Activated T-cell treated with anti-CD3 and anti-CD28 coated beads, Interleukin-2, amount 50 U/mL, for 24 hours (primary cell): ENCODE results near the gene UBE2Q2.
A peak's percentile ranks its signal among the peaks of the same experiment; 100 is the strongest.
"Not testable (repeated sequence)": the region's sequence is repeated elsewhere in the genome, so short reads cannot be mapped to it uniquely, and the experiment has no call there.

Experiments
- DNase-seq: peaks from one replicate; pipeline ENCODE4 v3.0.0-alpha.2; 2020
- H3K27ac Mint-ChIP-seq: 2 replicates; pipeline ENCODE4 v1.8.0; 2020; ENCODE audit warnings: mild to moderate bottlenecking, mixed read lengths
- H3K27me3 Mint-ChIP-seq: 2 replicates; pipeline ENCODE4 v1.8.0; 2020; ENCODE audit warnings: mixed read lengths
- H3K36me3 Mint-ChIP-seq: 2 replicates; pipeline ENCODE4 v1.8.0; 2020; ENCODE audit warnings: low read depth, mixed read lengths
- H3K4me1 Mint-ChIP-seq: 2 replicates; pipeline ENCODE4 v1.8.0; 2020; ENCODE audit warnings: low read depth, mixed read lengths
- H3K4me3 Mint-ChIP-seq: 2 replicates; pipeline ENCODE4 v1.8.0; 2020; ENCODE audit warnings: mild to moderate bottlenecking, moderate library complexity, mixed read lengths
- H3K9me3 Mint-ChIP-seq: 2 replicates; pipeline ENCODE4 v1.8.0; 2020; ENCODE audit warnings: mixed read lengths

Gene UBE2Q2

DNA sequence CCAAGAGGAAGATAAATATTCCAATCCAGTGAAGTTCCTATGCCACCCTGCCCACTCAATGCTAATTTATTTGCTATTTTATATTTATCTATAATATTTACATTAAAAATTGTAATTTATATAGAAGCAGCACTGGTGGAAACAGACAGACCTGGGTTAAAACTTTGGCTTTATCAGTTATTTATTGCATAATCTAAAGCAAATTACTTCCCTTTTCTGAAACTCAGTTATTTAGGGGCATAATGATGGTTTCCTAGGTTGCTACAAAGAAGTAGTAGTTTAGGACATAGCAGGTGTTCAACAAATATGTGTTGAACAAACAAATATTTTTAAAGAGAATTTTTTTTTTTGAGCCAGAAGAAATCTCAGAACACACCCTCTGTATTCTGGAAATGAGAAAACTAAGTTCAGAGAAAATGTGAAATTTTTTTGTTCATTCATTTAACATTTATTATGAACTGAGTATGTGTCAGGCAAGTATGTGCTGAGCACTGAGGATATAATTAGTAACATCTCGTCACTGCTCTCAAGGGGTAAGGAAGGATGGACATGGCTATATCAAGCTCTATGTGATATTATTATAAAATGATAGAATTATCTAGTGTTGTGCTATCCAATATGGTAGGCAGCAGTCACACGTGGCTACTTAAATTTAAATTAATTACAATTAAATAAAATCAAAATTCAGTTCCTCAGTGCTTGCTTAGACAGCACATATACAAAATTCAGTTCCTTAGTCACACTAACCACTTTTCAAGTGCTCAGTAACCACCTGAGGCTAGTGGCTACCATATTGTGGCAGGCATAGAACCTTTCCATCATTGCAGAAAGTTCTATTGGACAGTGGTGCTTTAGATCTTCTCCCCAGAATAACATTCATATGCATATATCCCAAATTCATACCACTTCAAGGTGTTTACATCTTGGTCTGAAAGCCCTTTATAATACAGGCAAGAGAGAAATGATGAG is 7.0 kb upstream of the UBE2Q2 start:
- H3K27me3 Mint-ChIP-seq, result no peaks in the 10 kb centered on the region
- no peaks in the 10 kb centered on the region for H3K36me3 Mint-ChIP-seq
- H3K4me1 Mint-ChIP-seq, result peaks cover 2% of the 10 kb centered on the region
- no peak overlapping the region for H3K4me3 Mint-ChIP-seq
- no peak overlapping the region for H3K27ac Mint-ChIP-seq
- H3K9me3 Mint-ChIP-seq, result no peaks in the 10 kb centered on the region
- no peak for DNase-seq

DNA sequence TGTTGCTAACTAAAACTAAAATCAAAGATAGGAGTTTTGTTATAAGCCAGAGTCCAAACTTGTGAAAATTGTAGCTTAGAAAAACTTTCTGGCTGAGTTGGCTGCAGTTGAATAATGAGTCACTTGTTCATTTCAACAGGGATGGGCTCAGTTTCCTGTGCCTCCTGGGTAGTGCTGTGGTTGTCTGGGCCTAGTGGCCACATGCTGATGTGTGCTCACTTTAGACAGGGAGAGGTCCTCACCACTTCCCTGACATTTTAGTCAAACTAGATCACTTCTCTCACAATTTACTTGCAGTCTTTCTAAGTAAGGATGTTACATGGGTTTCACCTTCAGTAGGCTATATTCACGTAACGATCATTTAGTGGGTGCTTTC is 6.3 kb upstream of the UBE2Q2 start:
- peaks cover 6% of the 10 kb centered on the region for H3K27me3 Mint-ChIP-seq
- no peak for DNase-seq
- H3K36me3 Mint-ChIP-seq, result no peaks in the 10 kb centered on the region
- H3K4me1 Mint-ChIP-seq, result peaks cover 2% of the 10 kb centered on the region
- no peaks in the 10 kb centered on the region for H3K9me3 Mint-ChIP-seq
- H3K27ac Mint-ChIP-seq, result no peak overlapping the region
- H3K4me3 Mint-ChIP-seq, result no peak overlapping the region

DNA sequence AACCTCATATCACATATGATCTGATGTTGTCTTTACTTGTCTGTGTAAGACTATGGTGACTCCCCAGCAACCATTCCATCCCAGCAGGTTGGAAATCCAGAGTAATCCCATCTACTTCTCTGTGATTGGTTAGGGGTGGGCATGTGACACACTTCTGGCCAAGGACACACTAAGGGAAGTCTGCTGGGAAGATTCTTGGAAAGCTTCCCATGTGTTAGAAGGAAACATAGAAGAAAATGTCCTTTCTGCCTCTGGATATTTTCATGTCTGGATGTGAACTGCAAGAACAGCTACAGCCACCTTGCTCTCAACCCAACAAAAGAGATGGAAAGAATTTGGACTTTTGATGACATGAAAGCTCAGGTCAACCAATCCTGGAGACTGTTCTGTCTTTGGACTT is 2.6 kb upstream of the UBE2Q2 start:
- H3K9me3 Mint-ChIP-seq, result no peaks in the 10 kb centered on the region

GRCh38 chr15:75841626-75842025 is 1.6 kb upstream of the UBE2Q2 start:
- H3K4me1 Mint-ChIP-seq, result peaks cover 28% of the 10 kb centered on the region
- H3K36me3 Mint-ChIP-seq, result peaks cover 18% of the 10 kb centered on the region
- peaks cover 13% of the 10 kb centered on the region for H3K27me3 Mint-ChIP-seq
- no peak for DNase-seq
- H3K9me3 Mint-ChIP-seq, result no peaks in the 10 kb centered on the region
- H3K4me3 Mint-ChIP-seq, result no peak overlapping the region
- no peak overlapping the region for H3K27ac Mint-ChIP-seq

More for the DNA sequence above, 2.6 kb upstream of the UBE2Q2 start:
- Mint-ChIP-seq H3K4me3 (no peak overlapping the region), H3K27me3 (peaks cover 13% of the 10 kb centered on the region), H3K36me3 (peaks cover 12% of the 10 kb centered on the region), H3K4me1 (peaks cover 23% of the 10 kb centered on the region), H3K27ac (no peak overlapping the region)
- no peak for DNase-seq

DNA sequence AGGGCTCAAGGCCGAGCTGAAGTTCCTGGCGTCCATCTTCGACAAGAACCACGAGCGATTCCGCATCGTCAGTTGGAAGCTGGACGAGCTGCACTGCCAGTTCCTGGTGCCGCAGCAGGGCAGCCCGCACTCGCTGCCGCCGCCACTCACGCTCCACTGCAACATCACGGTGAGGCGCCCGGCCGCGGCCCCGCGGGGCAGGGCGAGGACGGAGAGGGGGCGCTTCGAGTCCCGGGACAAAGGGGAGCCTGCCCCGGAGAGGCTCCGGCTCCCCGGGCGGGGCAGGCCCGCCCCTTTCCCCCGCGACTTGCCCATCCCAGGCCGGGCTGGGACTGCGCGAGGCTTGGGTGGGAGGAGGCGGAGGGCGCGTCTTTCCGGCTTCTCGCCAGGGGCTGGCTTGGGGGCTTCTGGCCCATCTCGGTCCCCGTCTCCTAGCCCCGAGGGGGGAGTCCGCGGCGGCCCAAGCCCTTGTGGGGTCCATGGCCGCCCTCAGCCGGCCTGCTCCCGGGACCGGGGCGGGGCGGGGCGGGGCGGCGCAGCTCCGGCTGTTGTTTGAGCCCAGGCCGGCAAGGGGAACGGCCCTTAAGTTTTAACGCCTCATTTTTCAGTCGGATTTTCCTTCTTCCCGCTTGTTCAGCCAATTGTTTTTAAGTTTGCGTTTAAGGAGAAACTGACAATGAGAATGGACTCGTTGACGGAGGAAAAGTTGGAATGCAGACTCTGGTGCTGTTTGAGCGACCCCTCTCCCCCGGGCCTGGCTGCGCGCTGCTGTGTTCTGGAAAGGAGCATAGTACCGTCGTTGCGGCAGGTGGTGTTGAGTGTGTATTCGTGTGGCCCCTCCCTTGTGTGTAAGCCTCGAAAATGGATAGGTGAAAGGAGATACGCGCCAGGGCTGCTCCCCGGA is 683 bp downstream of the UBE2Q2 start:
- Mint-ChIP-seq H3K4me3 (peak overlapping the region; percentile 85), H3K27ac (peak overlapping the region; percentile 85), H3K36me3 (peaks cover 26% of the 10 kb centered on the region), H3K27me3 (peaks cover 13% of the 10 kb centered on the region), H3K4me1 (peaks cover 50% of the 10 kb centered on the region), H3K9me3 (no peaks in the 10 kb centered on the region)
- DNase-seq, result peak; percentile 79

- Mint-ChIP-seq H3K27me3 (peaks cover 13% of the 10 kb centered on the region), H3K4me1 (peaks cover 57% of the 10 kb centered on the region), H3K9me3 (no peaks in the 10 kb centered on the region), H3K36me3 (peaks cover 27% of the 10 kb centered on the region), H3K4me3 (peak overlapping the region; percentile 85), H3K27ac (peak overlapping the region; percentile 85)
- DNase-seq, result no peak
Observed at GRCh38 chr15:75844629-75845335, 1.5 kb downstream of the UBE2Q2 start.

DNA sequence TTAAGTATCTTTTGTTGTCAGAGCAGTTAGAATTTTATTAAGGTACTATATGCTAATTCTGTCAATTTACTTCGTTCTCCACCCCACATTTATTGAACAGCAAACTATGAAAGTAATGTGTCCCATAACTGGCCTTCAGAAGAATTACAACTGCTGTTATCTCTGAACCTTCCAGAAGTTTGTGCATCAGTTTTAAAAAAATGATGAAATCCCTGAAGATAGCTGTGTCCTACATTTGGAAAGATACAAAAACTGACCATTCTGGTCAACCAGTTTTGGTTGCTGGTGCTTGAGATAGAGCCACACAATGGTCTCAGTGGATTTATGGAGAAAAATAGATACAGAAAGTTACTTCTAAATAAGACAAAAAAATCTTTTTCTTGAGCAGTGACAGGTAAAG is 5.9 kb downstream of the UBE2Q2 start:
- Mint-ChIP-seq H3K27me3 (no peaks in the 10 kb centered on the region), H3K36me3 (peaks cover 37% of the 10 kb centered on the region), H3K27ac (no peak overlapping the region), H3K4me3 (no peak overlapping the region), H3K9me3 (no peaks in the 10 kb centered on the region), H3K4me1 (peaks cover 78% of the 10 kb centered on the region)
- DNase-seq, result no peak

GRCh38 chr15:75850708-75851107 is 7.5 kb downstream of the UBE2Q2 start:
- H3K27me3 Mint-ChIP-seq, result no peaks in the 10 kb centered on the region
- H3K27ac Mint-ChIP-seq, result no peak overlapping the region
- H3K36me3 Mint-ChIP-seq, result peaks cover 36% of the 10 kb centered on the region
- H3K9me3 Mint-ChIP-seq, result no peaks in the 10 kb centered on the region
- H3K4me1 Mint-ChIP-seq, result peaks cover 64% of the 10 kb centered on the region
- no peak for DNase-seq
- no peak overlapping the region for H3K4me3 Mint-ChIP-seq

- Mint-ChIP-seq H3K36me3 (peaks cover 37% of the 10 kb centered on the region), H3K4me1 (peaks cover 58% of the 10 kb centered on the region)
- DNase-seq, H3K4me3 Mint-ChIP-seq, H3K9me3 Mint-ChIP-seq, H3K27me3 Mint-ChIP-seq, H3K27ac Mint-ChIP-seq: not testable (repeated sequence)
Observed at GRCh38 chr15:75851566-75851965, 8.3 kb downstream of the UBE2Q2 start.

DNA sequence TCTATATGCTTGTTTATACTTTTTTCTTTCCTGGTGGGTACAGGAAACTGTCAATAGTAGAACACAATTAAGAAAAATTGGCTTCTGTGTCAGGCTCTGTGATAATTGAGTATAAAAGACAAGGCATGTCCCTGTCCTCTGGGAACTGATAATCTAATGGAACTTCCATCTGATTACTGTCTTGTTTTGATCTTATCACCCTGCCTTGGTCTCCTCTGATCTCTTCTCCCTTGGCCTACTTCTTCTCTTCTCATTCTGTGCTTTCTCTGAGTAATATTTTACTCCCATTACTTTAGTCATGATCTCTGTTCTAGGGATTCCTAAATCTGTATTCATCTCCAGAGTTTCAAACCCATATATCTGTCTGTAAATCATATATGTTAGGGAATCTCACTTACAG is 14.6 kb downstream of the UBE2Q2 start:
- Mint-ChIP-seq H3K4me3 (no peak overlapping the region), H3K27ac (no peak overlapping the region), H3K36me3 (peaks cover 68% of the 10 kb centered on the region), H3K27me3 (no peaks in the 10 kb centered on the region), H3K9me3 (no peaks in the 10 kb centered on the region), H3K4me1 (peaks cover 35% of the 10 kb centered on the region)
- no peak for DNase-seq

DNA sequence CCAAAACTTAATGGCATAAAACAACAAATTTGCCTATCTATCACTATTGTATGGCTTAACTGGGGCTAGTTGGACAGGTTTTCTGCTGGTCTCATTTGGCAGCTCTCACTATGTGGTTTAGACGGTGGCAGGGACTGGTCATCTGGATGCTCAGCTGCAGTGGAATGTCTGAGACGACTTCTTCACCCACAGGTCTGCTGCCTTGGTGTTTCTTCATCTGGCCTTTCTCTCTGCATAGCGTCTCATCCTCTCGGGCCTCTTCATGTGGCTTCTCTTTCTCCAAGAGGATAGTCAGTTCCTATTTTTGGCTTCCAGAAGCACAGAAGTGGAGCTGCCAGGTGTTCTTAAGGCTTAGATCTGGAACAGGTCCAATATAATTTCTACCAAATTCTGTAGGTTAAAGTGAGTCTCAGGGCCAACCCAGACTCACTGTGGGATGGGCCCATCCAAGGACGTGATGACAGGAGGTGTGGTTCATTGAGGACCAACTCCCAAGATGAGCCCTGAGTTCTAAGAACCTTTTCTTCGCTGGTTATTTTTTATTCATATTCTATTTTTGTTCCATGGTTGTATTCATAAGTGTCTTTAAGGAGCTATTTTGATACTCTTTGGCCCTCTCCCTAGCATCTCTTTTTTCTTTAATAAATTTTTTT is 18.6 kb downstream of the UBE2Q2 start:
- no peak overlapping the region for H3K4me3 Mint-ChIP-seq
- H3K9me3 Mint-ChIP-seq, result no peaks in the 10 kb centered on the region
- peaks cover 76% of the 10 kb centered on the region for H3K36me3 Mint-ChIP-seq
- peaks cover 54% of the 10 kb centered on the region for H3K4me1 Mint-ChIP-seq
- DNase-seq, result no peak
- H3K27ac Mint-ChIP-seq, result no peak overlapping the region
- no peaks in the 10 kb centered on the region for H3K27me3 Mint-ChIP-seq

- Mint-ChIP-seq H3K36me3 (peaks cover 78% of the 10 kb centered on the region), H3K27ac (no peak overlapping the region), H3K4me1 (peaks cover 57% of the 10 kb centered on the region), H3K9me3 (no peaks in the 10 kb centered on the region), H3K27me3 (no peaks in the 10 kb centered on the region), H3K4me3 (no peak overlapping the region)
- DNase-seq, result no peak
Observed at GRCh38 chr15:75862796-75863195, 19.5 kb downstream of the UBE2Q2 start.

GRCh38 chr15:75864213-75865059 is 21.2 kb downstream of the UBE2Q2 start:
- no peak overlapping the region for H3K4me3 Mint-ChIP-seq
- peaks cover 78% of the 10 kb centered on the region for H3K36me3 Mint-ChIP-seq
- no peak overlapping the region for H3K27ac Mint-ChIP-seq
- no peaks in the 10 kb centered on the region for H3K9me3 Mint-ChIP-seq
- peaks cover 48% of the 10 kb centered on the region for H3K4me1 Mint-ChIP-seq
- H3K27me3 Mint-ChIP-seq, result no peaks in the 10 kb centered on the region
- no peak for DNase-seq
